Naive thymus-derived CD4-positive, alpha-beta T cell (primary cell): Measurements from ENCODE around the gene FNDC3B. TPM values are rescaled to one million over a fixed set of nuclear protein-coding genes. Genes with fewer than 3 reads are reported as not detected.

ENCODE experiments used
- ATAC-seq: fragments of 150-1000 bp; cut with Tn5 transposase; 2 replicates; pipeline ENCODE4 v1.10.0; 2021; ENCODE audit warnings: mild to moderate bottlenecking, moderate library complexity
- CTCF ChIA-PET: fragments of 350-600 bp; sonication (Branson Sonifier 250); formaldehyde crosslinking; loops from one replicate; lab custom pipeline; 2021; ENCODE audit warnings: antibody characterized with exemption; lab: Charles Lee
- POLR2A ChIA-PET: fragments of 350-600 bp; sonication (Branson Sonifier 250); formaldehyde crosslinking; loops from one replicate; lab custom pipeline; 2021; ENCODE audit warnings: antibody characterized with exemption, inconsistent platforms; lab: Charles Lee
- DNase-seq, 9 donors: peaks; one replicate each; pipeline versions ENCODE4 v3.0.0 to v3.0.0-alpha.2; 2020 to 2022; ENCODE audit warnings: mixed read lengths in 1 of 9
- H3K27ac ChIP-seq: one replicate; pipeline ENCODE4 v1.7.0; 2013; ENCODE audit warnings: mild to moderate bottlenecking, low read depth, low read length, moderate library complexity
- H3K27me3 ChIP-seq, 2 donors: one replicate each; pipeline ENCODE4 v1.7.0; 2013; ENCODE audit warnings: low read length in 2 of 2, mild to moderate bottlenecking in 2 of 2, moderate library complexity in 2 of 2; ENCODE audit not compliant: control insufficient read depth in 2 of 2, insufficient read depth in 2 of 2
- H3K36me3 ChIP-seq, 3 experiments: 1 replicate in 2 of 3; 2 replicates in 1 of 3; pipeline ENCODE4 v1.7.0; 2013; ENCODE audit warnings: low read length in 3 of 3, mild to moderate bottlenecking in 3 of 3, moderate library complexity in 1 of 3; ENCODE audit not compliant: insufficient read depth in 3 of 3, control insufficient read depth in 2 of 3
- H3K4me1 ChIP-seq, 2 donors: one replicate each; pipeline ENCODE4 v1.7.0; 2013; ENCODE audit warnings: low read length in 2 of 2, mild to moderate bottlenecking in 2 of 2, moderate library complexity in 1 of 2; ENCODE audit not compliant: control insufficient read depth in 2 of 2, insufficient read depth in 2 of 2
- H3K4me3 ChIP-seq: 2 replicates; pipeline ENCODE4 v1.7.0; 2013; ENCODE audit warnings: mild to moderate bottlenecking, low read length
- H3K9me3 ChIP-seq, 3 experiments: 1 replicate in 2 of 3; 2 replicates in 1 of 3; pipeline ENCODE4 v1.7.0; 2013; ENCODE audit warnings: low read length in 3 of 3; ENCODE audit not compliant: control insufficient read depth in 2 of 3
- H3K27ac Mint-ChIP-seq, 9 donors: one replicate each; pipeline ENCODE4 v1.8.0; 2020 to 2022; ENCODE audit warnings: mixed read lengths in 9 of 9, mild to moderate bottlenecking in 8 of 9, moderate library complexity in 5 of 9, inconsistent platforms in 2 of 9
- H3K27me3 Mint-ChIP-seq, 5 donors: one replicate each; pipeline ENCODE4 v1.8.0; 2021 to 2022; ENCODE audit warnings: mixed read lengths in 5 of 5, mild to moderate bottlenecking in 1 of 5
- H3K36me3 Mint-ChIP-seq, 5 donors: one replicate each; pipeline ENCODE4 v1.8.0; 2020 to 2022; ENCODE audit warnings: mixed read lengths in 5 of 5, mild to moderate bottlenecking in 3 of 5, inconsistent platforms in 1 of 5
- H3K4me1 Mint-ChIP-seq, 7 donors: one replicate each; pipeline ENCODE4 v1.8.0; 2020 to 2022; ENCODE audit warnings: mixed read lengths in 7 of 7, mild to moderate bottlenecking in 3 of 7, inconsistent platforms in 1 of 7
- H3K4me3 Mint-ChIP-seq, 10 donors: one replicate each; pipeline ENCODE4 v1.8.0; 2020 to 2022; ENCODE audit warnings: mild to moderate bottlenecking in 10 of 10, mixed read lengths in 10 of 10, moderate library complexity in 6 of 10, inconsistent platforms in 2 of 10
- H3K9me3 Mint-ChIP-seq, 11 donors: one replicate each; pipeline ENCODE4 v1.8.0; 2020 to 2022; ENCODE audit warnings: mixed read lengths in 11 of 11, mild to moderate bottlenecking in 4 of 11, inconsistent platforms in 1 of 11, moderate library complexity in 1 of 11
- intact Hi-C, 2 donors: fragments of 100-400 bp; cut with micrococcal nuclease; formaldehyde crosslinking; loops; one replicate each; pipeline ENCODE4 v1.15.1; 2023
- polyA plus RNA-seq, 2 donors: library from polyadenylated mRNA; unstranded; fragments of 300-500 nt; fragmentation: Illumina TruSeq; gene quantifications; one replicate each; pipeline ENCODE4 v1.2.3, GENCODE V29; 2021
- total RNA-seq, 6 experiments: library from RNA in 5 of 6; stranded (reverse) in 5 of 6; gene quantifications; 1 replicate in 5 of 6; 2 replicates in 1 of 6; pipeline ENCODE4 v1.2.3 and lab custom pipeline; 2021 to 2026

The FNDC3B gene
- total and polyA plus RNA-seq, 7 experiments from 2014 or later: 8.6 to 78.6 (median 25.6) TPM

- no peak for ATAC-seq
- no peaks in the 10 kb centered on the region for H3K36me3 ChIP-seq
- H3K4me1 Mint-ChIP-seq: peaks cover 13 to 63% (median 50%) of the 10 kb centered on the region in 7 donors
- H3K27ac Mint-ChIP-seq: no peak overlapping the region
- H3K4me3 ChIP-seq: no peak overlapping the region
- H3K9me3 ChIP-seq: no peaks in the 10 kb centered on the region
- peaks cover 0 to 8% (median 0%) of the 10 kb centered on the region in 11 donors for H3K9me3 Mint-ChIP-seq
- H3K4me1 ChIP-seq: no peaks in the 10 kb centered on the region
- no peak overlapping the region for H3K27ac ChIP-seq
- ChIA-PET POLR2A (no interaction called here), CTCF (no interaction called here)
- H3K27me3 Mint-ChIP-seq: no peaks in the 10 kb centered on the region
- no peak for DNase-seq
- intact Hi-C loops: loop anchor here in 1 of 2 donors (5.0 kb wide), 1 partner anchor 179 kb away; the partner anchor contains the start of gene FNDC3B
- H3K27me3 ChIP-seq: no peaks in the 10 kb centered on the region
- no peak overlapping the region for H3K4me3 Mint-ChIP-seq
- peaks cover 3 to 23% (median 4%) of the 10 kb centered on the region in 5 donors for H3K36me3 Mint-ChIP-seq
Observed at GRCh38 chr3:172216267-172216666, 176.9 kb downstream of the FNDC3B start.

- CTCF ChIA-PET: interaction anchor here (0.7 kb wide), 1 partner anchor 50 kb away, joined by 8 read pairs; no protein-coding TSS in a partner anchor
- ATAC-seq (no peak), DNase-seq (no peak)
- Histone ChIP-seq H3K4me3 (no peak overlapping the region), H3K36me3 (no peaks in the 10 kb centered on the region), H3K27me3 (no peaks in the 10 kb centered on the region), H3K27ac (no peak overlapping the region), H3K9me3 (no peaks in the 10 kb centered on the region), H3K4me1 (no peaks in the 10 kb centered on the region)
- peaks cover 0 to 1% (median 0%) of the 10 kb centered on the region in 11 donors for H3K9me3 Mint-ChIP-seq
- no peak overlapping the region for H3K27ac Mint-ChIP-seq
- H3K36me3 Mint-ChIP-seq: peaks cover 3 to 23% (median 4%) of the 10 kb centered on the region in 5 donors
- POLR2A ChIA-PET: no interaction called here
- intact Hi-C loops: loop anchor here in 1 of 2 donors (5.0 kb wide), 1 partner anchor 180 kb away; the partner anchor contains the start of gene FNDC3B
- peaks cover 13 to 66% (median 50%) of the 10 kb centered on the region in 7 donors for H3K4me1 Mint-ChIP-seq
- H3K4me3 Mint-ChIP-seq: no peak overlapping the region
- H3K27me3 Mint-ChIP-seq: no peaks in the 10 kb centered on the region
Observed at GRCh38 chr3:172216911-172217310, 177.5 kb downstream of the FNDC3B start.

- H3K9me3 Mint-ChIP-seq: no peaks in the 10 kb centered on the region
- DNase-seq: no peak
Observed at GRCh38 chr3:172217877-172218276, 178.5 kb downstream of the FNDC3B start.

GRCh38 chr3:172218350-172219323 lies 179.3 kb downstream of the FNDC3B start:
- Mint-ChIP-seq H3K4me1 (peaks cover 8 to 55% (median 39%) of the 10 kb centered on the region in 7 donors), H3K27ac (no peak overlapping the region), H3K4me3 (no peak overlapping the region), H3K36me3 (peaks cover 0 to 14% (median 4%) of the 10 kb centered on the region in 5 donors), H3K27me3 (no peaks in the 10 kb centered on the region), H3K9me3 (no peaks in the 10 kb centered on the region)
- ATAC-seq (no peak), DNase-seq (no peak)
- H3K4me3 ChIP-seq: no peak overlapping the region
- ChIA-PET CTCF (no interaction called here), POLR2A (interaction anchor here (0.7 kb wide), 1 partner anchor 62 kb away, joined by 3 read pairs; no protein-coding TSS in a partner anchor)
- no peaks in the 10 kb centered on the region for H3K36me3 ChIP-seq
- no peaks in the 10 kb centered on the region for H3K9me3 ChIP-seq
- intact Hi-C loops: loop anchor here in 1 of 2 donors (5.0 kb wide), 1 partner anchor 181 kb away; the partner anchor contains the start of gene FNDC3B
- no peaks in the 10 kb centered on the region for H3K4me1 ChIP-seq
- H3K27me3 ChIP-seq: no peaks in the 10 kb centered on the region
- no peak overlapping the region for H3K27ac ChIP-seq

More at GRCh38 chr3:172217877-172218276, 178.5 kb downstream of the FNDC3B start:
- Histone ChIP-seq H3K27ac (no peak overlapping the region), H3K4me3 (no peak overlapping the region), H3K4me1 (no peaks in the 10 kb centered on the region), H3K27me3 (no peaks in the 10 kb centered on the region), H3K36me3 (no peaks in the 10 kb centered on the region), H3K9me3 (no peaks in the 10 kb centered on the region)
- H3K27me3 Mint-ChIP-seq: no peaks in the 10 kb centered on the region
- ChIA-PET CTCF (no interaction called here), POLR2A (no interaction called here)
- no peak overlapping the region for H3K27ac Mint-ChIP-seq
- no peak overlapping the region for H3K4me3 Mint-ChIP-seq
- peaks cover 12 to 61% (median 47%) of the 10 kb centered on the region in 7 donors for H3K4me1 Mint-ChIP-seq
- intact Hi-C loops: loop anchor here in 1 of 2 donors (5.0 kb wide), 1 partner anchor 181 kb away; the partner anchor contains the start of gene FNDC3B
- no peak for ATAC-seq
- peaks cover 3 to 17% (median 4%) of the 10 kb centered on the region in 5 donors for H3K36me3 Mint-ChIP-seq

GRCh38 chr3:172219750-172220149 lies 180.4 kb downstream of the FNDC3B start:
- Mint-ChIP-seq H3K27me3 (no peaks in the 10 kb centered on the region), H3K9me3 (no peaks in the 10 kb centered on the region), H3K4me3 (no peak overlapping the region), H3K27ac (no peak overlapping the region), H3K36me3 (peaks cover 0 to 17% (median 4%) of the 10 kb centered on the region in 5 donors), H3K4me1 (peaks cover 8 to 53% (median 36%) of the 10 kb centered on the region in 7 donors)
- Histone ChIP-seq H3K27ac (no peak overlapping the region), H3K4me3 (no peak overlapping the region), H3K27me3 (no peaks in the 10 kb centered on the region), H3K36me3 (no peaks in the 10 kb centered on the region), H3K4me1 (no peaks in the 10 kb centered on the region), H3K9me3 (no peaks in the 10 kb centered on the region)
- CTCF ChIA-PET: no interaction called here
- intact Hi-C loops: loop anchor here in 1 of 2 donors (5.0 kb wide), 1 partner anchor 182 kb away; the partner anchor contains the start of gene FNDC3B
- POLR2A ChIA-PET: no interaction called here
- no peak for DNase-seq
- no peak for ATAC-seq

- ChIA-PET CTCF (interaction anchor here (1.1 kb wide), 1 partner anchor 23 kb away, joined by 3 read pairs; no protein-coding TSS in a partner anchor), POLR2A (no interaction called here)
- no peak for DNase-seq
- Mint-ChIP-seq H3K27me3 (no peaks in the 10 kb centered on the region), H3K27ac (no peak overlapping the region), H3K4me3 (no peak overlapping the region), H3K9me3 (no peaks in the 10 kb centered on the region), H3K36me3 (peaks cover 0 to 21% (median 6%) of the 10 kb centered on the region in 5 donors), H3K4me1 (peaks cover 8 to 50% (median 33%) of the 10 kb centered on the region in 7 donors)
- Histone ChIP-seq H3K36me3 (no peaks in the 10 kb centered on the region), H3K9me3 (no peaks in the 10 kb centered on the region), H3K27me3 (no peaks in the 10 kb centered on the region), H3K4me3 (no peak overlapping the region), H3K27ac (no peak overlapping the region), H3K4me1 (no peaks in the 10 kb centered on the region)
- intact Hi-C loops: no loop called here
- no peak for ATAC-seq
Observed at GRCh38 chr3:172221547-172221946, 182.2 kb downstream of the FNDC3B start.
